SJSA1 (cell line): ENCODE results near the gene PXDN. TPM values are rescaled to one million over a fixed set of nuclear protein-coding genes. Genes with fewer than 3 reads are reported as not detected.
A peak's percentile ranks its signal among the peaks of the same experiment; 100 is the strongest.

ENCODE experiments used
- DNase-seq, 2 experiments: peaks; one replicate each; pipeline ENCODE4 v3.0.0-alpha.2; 2015 to 2020; ENCODE audit warnings: low spot score in 2 of 2, low read depth in 1 of 2
- H3K27ac ChIP-seq: fragments of 250-450 bp; sonication (Bioruptor Pico); 2 replicates; pipeline ENCODE4 v1.5.1; 2020; ENCODE audit warnings: mild to moderate bottlenecking, moderate library complexity
- H3K27me3 ChIP-seq: fragments of 250-450 bp; sonication (Bioruptor Pico); replicated peaks from 2 replicates; pipeline ENCODE4 v1.5.1; 2020; ENCODE audit warnings: mild to moderate bottlenecking, moderate library complexity
- H3K36me3 ChIP-seq: fragments of 250-450 bp; sonication (Bioruptor Pico); 2 replicates; pipeline ENCODE4 v1.5.1; 2020; ENCODE audit warnings: mild to moderate bottlenecking
- H3K4me1 ChIP-seq: fragments of 250-450 bp; sonication (Bioruptor Pico); replicated peaks from 2 replicates; pipeline ENCODE4 v1.6.1; 2021; ENCODE audit warnings: mild to moderate bottlenecking
- H3K4me3 ChIP-seq: fragments of 250-450 bp; sonication (Bioruptor Pico); 2 replicates; pipeline ENCODE4 v1.5.1; 2020; ENCODE audit warnings: mild to moderate bottlenecking
- H3K9me3 ChIP-seq: fragments of 250-450 bp; sonication (Bioruptor Pico); replicated peaks from 2 replicates; pipeline ENCODE4 v1.5.1; 2020; ENCODE audit warnings: mild to moderate bottlenecking
- total RNA-seq: library from RNA; depleted of rRNA; stranded (reverse); fragments of >200 nt; shearing (Covaris generic); gene quantifications from 2 replicates; pipeline ENCODE4 v1.2.3, GENCODE V29; 2014

PXDN gene
- total RNA-seq, 1 experiment from 2014 or later, result 310 TPM

DNA sequence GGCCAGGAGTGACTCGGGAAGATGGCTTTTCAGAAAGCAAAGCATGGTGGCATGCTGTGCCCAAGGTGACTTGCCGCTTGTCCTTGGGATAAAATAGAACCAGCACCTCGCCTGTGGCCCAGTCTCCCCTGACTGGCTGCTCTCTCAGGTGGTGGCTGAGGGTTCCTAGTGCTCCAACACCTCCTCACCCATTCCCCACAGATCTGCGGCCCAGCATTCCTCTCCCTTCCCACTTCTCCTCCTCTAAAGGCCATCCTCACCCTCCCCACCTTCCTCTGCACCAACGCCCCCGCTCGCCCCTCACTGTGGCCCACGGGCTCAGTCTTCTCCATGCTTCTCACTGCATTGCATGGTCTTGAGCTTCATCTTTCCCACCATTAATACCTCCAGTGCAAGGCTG is 132.4 kb downstream of the PXDN start:
- Histone ChIP-seq H3K36me3 (no peaks in the 10 kb centered on the region), H3K27me3 (no peaks in the 10 kb centered on the region), H3K4me1 (peaks cover 28% of the 10 kb centered on the region)

DNA sequence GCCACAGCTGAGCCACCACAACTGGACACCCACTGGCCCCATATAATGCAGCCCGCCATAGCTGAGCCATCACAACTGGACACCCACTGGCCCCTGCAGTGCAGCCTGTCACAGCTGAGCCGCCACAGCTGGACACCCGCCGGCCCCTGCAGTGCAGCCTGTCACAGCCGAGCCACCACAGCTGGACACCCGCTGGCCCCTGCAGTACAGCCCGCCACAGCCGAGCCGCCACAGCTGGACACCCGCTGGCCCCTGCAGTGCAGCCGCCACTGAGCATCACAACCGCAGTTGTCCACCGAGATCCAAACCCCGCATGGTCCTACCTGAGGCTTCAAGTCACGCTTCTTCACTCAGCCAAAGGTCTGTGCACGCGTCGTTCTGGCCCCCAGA is 134.2 kb downstream of the PXDN start:
- Histone ChIP-seq H3K27ac (no peak overlapping the region), H3K4me1 (peaks cover 46% of the 10 kb centered on the region), H3K36me3 (no peaks in the 10 kb centered on the region), H3K9me3 (no peaks in the 10 kb centered on the region), H3K4me3 (no peak overlapping the region), H3K27me3 (no peaks in the 10 kb centered on the region)
- DNase-seq, result no peak

More for the DNA sequence above, 132.4 kb downstream of the PXDN start:
- Histone ChIP-seq H3K4me3 (no peak overlapping the region), H3K9me3 (no peaks in the 10 kb centered on the region), H3K27ac (no peak overlapping the region)
- no peak for DNase-seq

DNA sequence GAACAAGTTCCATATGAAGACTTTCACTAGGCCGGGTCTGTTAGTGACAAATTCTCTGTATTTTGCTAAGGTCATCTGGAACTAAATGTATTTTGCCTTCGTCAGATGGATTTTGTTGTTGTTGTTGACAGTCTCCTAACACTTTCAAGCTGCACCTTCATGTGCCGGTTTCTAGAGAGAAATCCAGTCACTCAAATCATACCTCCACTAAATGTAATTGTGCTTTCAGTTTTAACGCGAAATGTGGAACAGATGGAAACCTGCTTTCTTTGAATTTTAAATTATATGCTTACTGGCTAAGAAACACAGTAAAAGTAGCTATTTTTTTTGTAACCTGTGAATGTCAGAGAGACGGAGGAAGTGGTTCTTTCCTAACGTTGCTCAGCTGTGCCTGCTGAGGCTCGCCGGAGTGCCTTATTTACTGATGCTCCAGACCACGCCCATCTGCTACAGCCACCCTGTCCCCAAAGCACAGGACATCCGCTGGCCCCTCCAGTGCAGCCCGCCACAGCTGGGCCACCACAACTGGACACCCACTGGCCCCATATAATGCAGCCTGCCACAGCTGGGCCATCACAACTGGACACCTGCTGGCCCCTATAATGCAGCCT is 134.7 kb downstream of the PXDN start:
- Histone ChIP-seq H3K27me3 (no peaks in the 10 kb centered on the region), H3K4me3 (no peak overlapping the region), H3K27ac (no peak overlapping the region), H3K9me3 (no peaks in the 10 kb centered on the region), H3K36me3 (no peaks in the 10 kb centered on the region), H3K4me1 (peaks cover 51% of the 10 kb centered on the region)
- no peak for DNase-seq

DNA sequence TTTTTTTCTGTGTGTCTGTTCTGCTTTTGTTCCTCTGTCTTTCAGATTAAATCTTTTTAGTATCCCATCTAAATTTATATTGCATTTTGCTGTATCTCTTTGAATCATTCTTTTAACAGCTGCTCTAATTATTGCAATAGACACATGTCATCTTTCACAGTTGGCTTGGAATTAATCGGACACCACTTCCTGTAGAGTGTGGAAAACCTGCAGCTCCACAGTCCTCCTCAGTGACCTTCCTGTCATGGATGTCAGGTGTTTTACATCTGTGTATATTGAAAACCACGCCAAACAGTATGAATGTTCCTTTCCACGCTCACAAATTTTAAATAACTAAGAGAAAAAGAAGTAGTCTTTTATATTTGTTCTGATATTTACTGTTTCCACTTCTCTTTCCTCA is 135.3 kb downstream of the PXDN start:
- Histone ChIP-seq H3K27ac (no peak overlapping the region), H3K9me3 (no peaks in the 10 kb centered on the region), H3K4me1 (peaks cover 51% of the 10 kb centered on the region), H3K4me3 (no peak overlapping the region), H3K36me3 (no peaks in the 10 kb centered on the region), H3K27me3 (no peaks in the 10 kb centered on the region)
- no peak for DNase-seq

DNA sequence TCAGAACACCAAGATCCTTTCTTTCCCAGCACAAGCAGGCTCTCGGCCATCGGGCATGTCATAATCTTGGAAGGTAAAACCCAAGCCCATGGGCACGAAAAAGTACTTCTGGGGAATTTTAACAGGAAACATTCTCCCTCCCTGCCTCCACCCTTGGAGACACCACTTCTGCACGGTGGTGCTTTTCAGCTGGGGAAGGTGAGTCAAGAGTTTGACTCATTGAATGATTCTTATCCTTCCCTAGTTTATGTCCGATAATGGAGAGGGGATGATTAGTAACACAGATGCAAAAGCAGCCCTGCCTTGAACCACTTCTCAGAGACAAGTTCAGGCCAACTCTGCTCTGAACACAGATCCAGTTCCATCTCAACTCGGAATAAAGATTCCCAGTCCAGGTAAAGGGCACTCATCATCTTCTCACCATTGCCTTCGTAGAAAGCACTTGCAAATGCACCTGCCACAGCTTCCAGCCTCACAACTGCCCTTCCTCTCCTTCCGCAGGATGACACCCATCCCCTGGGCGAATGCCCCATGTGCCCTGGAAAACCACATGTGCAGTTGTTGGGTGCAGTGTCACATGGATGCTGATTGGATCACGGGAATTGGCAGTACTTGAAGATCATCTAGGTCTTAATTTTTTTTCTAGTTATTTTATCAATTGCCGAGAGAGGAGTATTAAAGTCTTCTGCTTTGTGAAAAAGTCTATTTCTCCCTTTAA is 136.2 kb downstream of the PXDN start:
- Histone ChIP-seq H3K27ac (no peak overlapping the region), H3K4me3 (no peak overlapping the region), H3K36me3 (no peaks in the 10 kb centered on the region), H3K9me3 (no peaks in the 10 kb centered on the region), H3K4me1 (peaks cover 44% of the 10 kb centered on the region), H3K27me3 (no peaks in the 10 kb centered on the region)
- DNase-seq, result no peak

DNA sequence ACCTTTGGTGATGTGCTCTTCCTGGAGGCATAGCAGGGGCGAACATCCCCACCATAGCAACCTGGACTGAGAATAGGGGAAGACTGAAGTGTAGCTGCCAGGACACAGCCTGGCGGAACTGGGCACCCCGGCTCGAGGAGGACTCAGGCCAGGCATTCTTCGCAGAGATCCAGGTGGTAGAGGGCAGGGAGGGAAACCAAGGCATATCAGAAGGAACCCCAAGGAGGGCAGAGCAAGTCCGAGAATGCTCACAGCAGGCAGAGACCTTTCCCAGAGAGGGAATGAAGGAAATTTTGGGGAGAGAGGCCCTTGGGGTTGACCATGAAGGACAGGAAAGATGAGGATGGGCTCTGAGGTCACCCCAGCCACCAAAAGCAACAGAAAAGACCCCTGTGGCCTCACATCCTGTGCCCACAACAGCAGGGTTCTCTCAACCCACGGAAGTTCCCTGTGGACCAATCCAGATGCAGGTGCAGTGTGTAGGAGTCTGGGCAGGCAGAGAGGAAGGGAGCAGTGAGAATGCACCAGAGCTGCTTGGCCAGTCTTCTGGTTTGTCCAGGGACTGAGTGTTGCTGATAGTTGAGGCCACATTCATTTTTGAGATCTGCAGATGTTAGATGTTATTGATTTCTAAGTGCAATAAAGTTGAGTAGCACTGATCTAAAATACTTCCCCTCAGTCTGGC is 136.9 kb downstream of the PXDN start:
- no peak for DNase-seq
- Histone ChIP-seq H3K27ac (no peak overlapping the region), H3K4me1 (peaks cover 44% of the 10 kb centered on the region), H3K4me3 (no peak overlapping the region), H3K27me3 (no peaks in the 10 kb centered on the region), H3K9me3 (no peaks in the 10 kb centered on the region), H3K36me3 (no peaks in the 10 kb centered on the region)

DNA sequence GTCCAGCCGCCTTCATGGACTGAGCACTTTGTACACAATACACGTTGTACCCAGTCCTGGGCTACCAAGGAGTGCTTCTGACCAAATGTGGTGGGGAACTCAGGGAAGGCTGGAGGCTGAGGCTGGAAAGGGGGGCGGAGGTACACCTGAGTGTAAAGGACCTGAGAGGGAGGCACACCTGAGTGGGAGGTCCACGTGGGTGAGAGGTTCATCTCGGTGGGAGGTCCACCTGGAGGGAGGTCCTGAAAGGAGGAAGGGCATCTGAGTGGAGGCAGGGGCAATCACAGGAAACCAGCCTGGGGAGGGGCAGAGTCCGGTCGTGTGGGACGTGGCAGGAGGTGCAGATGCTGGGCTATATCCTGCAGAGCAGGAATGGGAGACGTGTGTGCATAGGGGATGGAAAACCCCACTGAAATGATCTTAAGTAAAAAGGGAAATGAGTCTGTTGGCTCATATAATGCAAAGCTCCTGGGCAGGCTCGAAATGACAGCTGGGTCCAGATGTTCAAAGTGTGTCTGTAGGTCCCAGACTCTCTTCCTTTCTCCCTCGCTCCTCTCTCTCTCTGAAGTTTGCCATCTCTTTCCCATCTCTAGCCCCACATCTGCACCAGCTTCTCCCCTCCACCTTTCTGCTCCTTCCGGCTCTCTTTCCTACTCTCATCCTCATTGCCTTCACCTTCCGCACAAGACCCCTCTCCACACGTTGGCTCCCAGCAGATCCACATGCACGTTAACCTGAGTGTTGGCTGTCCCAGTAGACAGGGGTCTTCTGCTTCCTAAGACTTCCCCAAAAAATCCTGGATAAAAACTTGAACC is 137.7 kb downstream of the PXDN start:
- no peaks in the 10 kb centered on the region for H3K9me3 ChIP-seq
- H3K4me3 ChIP-seq, result no peak overlapping the region
- H3K36me3 ChIP-seq, result no peaks in the 10 kb centered on the region
- H3K4me1 ChIP-seq, result peaks cover 44% of the 10 kb centered on the region
- H3K27me3 ChIP-seq, result no peaks in the 10 kb centered on the region
- DNase-seq, result no peak
- peak overlapping the region; percentile 55 for H3K27ac ChIP-seq

DNA sequence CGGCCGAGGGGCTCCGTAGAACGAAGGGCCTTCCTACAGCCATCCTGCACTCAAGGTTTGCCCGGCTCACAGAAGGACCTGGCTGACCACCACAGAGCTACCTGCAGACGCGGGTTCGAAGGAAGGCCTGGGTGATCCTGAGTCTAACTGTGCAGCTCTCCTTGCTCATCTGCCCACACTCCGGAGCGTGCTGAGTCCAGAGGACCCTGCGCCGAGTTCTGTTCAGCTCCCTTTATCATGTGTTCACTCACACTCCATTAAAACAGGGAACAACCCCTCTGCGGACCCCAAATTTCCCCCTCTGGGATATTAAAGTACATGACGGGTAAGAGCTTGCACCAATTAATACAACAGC is 138.3 kb downstream of the PXDN start:
- H3K9me3 ChIP-seq, result no peaks in the 10 kb centered on the region
- no peaks in the 10 kb centered on the region for H3K36me3 ChIP-seq
- no peak overlapping the region for H3K4me3 ChIP-seq
- no peak for DNase-seq
- H3K27ac ChIP-seq, result peak overlapping the region; percentile 55
- no peaks in the 10 kb centered on the region for H3K27me3 ChIP-seq
- peaks cover 49% of the 10 kb centered on the region for H3K4me1 ChIP-seq

DNA sequence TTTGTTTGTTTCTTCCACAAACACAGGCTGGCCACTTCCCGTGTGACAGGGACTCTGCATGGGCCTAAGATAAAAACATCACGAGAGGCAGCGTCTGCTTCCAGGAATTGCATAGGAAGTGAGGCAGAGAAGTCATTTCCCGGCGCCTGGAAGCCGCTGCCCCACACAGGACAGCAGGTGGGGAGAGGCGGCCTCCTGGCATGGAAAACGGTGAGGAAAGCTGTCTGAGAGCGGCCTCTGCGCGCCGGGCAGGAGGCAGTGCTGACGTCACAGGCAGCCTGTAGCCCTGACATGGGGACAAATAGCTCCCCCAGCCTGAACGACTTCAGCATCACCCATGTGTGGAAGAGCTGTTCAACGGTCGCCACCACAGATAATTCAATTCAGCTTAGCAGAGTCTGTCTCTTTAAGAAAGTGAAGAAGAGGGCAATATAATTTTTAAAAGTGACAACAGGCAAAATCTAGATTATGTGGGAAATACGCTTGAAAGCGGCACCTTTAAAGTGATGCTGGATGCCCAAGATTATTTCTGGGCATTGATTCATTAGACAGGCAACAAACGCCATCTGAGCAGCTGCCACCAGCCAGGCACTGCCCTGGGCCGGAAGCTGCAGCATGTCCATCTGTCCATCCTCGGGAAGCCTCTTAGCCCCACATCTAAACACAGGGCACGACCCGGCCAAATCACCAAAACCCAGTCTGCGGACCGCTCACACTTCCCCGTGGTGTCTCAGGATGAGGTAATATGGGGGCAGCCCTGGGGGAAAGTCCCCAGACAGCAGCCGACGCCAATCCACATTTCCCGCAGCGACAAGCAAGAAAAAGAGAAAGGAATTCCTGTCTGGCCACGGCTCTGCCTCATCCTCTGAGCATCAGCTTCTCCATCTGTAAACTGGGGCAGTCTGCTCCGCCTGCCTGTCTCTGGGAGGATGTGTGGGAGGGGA is 138.9 kb downstream of the PXDN start:
- Histone ChIP-seq H3K36me3 (no peaks in the 10 kb centered on the region), H3K27ac (peak overlapping the region; percentile 55), H3K4me1 (peaks cover 55% of the 10 kb centered on the region), H3K4me3 (no peak overlapping the region), H3K27me3 (no peaks in the 10 kb centered on the region), H3K9me3 (no peaks in the 10 kb centered on the region)
- peak; percentile 86 to 89 for DNase-seq

DNA sequence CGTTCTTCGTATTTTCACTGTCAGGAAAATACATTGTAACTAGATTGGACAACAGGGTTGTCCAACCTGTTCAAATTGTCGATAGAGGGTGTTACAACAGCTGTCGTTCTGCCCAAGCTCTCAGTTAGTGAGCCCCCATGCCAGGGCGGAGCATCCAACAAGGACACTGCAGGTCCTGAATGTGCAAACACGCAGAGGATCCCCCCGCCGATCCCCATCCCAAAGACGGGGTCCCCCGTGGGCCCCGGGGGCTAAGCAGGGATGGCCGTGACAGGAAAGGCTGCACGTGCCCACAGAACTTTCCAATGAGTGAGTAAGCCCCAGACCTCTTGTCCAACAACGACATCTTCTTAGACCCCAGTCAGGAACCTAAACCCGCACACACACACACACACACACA is 140.8 kb downstream of the PXDN start:
- H3K36me3 ChIP-seq, result no peaks in the 10 kb centered on the region
- no peak overlapping the region for H3K27ac ChIP-seq
- H3K4me3 ChIP-seq, result no peak overlapping the region
- H3K4me1 ChIP-seq, result peaks cover 68% of the 10 kb centered on the region
- H3K9me3 ChIP-seq, result no peaks in the 10 kb centered on the region
- DNase-seq, result no peak
- H3K27me3 ChIP-seq, result no peaks in the 10 kb centered on the region

DNA sequence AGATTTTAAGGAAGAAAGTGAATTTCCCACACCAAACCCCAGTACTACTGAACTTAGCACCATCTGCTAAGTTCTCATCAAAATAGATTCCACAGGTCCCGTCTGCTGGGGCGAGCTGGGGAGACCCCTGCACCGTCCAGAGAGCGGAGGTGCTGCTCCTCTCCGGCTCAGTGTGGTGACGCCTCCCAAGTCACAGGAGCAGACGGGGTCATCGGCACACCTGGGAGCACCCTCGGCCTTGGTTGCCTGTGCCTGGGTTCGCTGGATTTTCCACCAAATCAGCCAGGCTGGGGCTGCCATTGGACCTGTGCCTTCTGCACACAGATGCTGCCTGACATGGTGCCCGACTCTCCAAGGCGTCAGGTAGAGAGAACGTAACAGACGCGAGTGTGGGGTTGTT is 141.3 kb downstream of the PXDN start:
- Histone ChIP-seq H3K27ac (no peak overlapping the region), H3K36me3 (no peaks in the 10 kb centered on the region), H3K9me3 (no peaks in the 10 kb centered on the region), H3K27me3 (no peaks in the 10 kb centered on the region), H3K4me1 (peaks cover 63% of the 10 kb centered on the region), H3K4me3 (no peak overlapping the region)
- DNase-seq, result no peak

DNA sequence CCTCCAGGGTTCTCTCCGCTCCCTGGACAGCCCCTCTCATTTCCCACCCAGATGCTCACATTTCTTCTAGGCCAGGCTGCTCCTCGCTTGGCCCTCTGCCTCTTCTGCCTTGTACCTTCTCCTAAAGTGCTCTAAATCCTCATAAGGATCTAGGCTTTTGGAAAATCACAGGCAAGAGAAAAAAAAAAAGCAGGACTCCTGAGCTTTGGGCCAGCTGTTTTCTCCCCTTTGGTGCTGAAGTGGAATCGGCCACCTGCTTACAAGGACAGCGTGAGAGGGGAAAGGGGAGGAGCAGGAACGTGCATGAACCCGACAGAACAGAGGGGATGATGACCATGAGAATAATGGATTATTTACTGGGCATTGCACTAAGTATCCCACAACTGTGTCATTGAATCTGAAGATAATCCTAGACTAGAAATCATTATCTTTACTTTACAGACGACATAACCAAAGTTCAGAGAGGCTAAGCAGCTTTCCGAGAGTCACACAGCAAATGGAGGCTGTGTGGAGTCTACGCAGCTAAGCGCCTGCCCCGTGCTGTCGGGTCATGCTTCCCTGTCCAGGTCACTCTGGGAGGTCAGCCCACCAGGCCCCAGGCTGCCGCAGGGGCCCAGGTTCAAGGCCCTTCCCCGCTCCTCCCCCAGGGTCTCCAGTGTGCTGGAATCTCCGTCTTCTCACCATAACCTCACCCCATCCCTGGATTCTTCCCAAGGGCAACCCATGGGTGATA is 141.9 kb downstream of the PXDN start:
- no peak for DNase-seq
- Histone ChIP-seq H3K9me3 (no peaks in the 10 kb centered on the region), H3K27me3 (no peaks in the 10 kb centered on the region), H3K4me1 (peaks cover 57% of the 10 kb centered on the region), H3K27ac (no peak overlapping the region), H3K36me3 (no peaks in the 10 kb centered on the region), H3K4me3 (no peak overlapping the region)
